ENCODE measurements around the gene KIF22.
"Not testable (repeated sequence)": the region's sequence is repeated elsewhere in the genome, so short reads cannot be mapped to it uniquely, and the experiment has no call there.

KIF22 gene

DNA sequence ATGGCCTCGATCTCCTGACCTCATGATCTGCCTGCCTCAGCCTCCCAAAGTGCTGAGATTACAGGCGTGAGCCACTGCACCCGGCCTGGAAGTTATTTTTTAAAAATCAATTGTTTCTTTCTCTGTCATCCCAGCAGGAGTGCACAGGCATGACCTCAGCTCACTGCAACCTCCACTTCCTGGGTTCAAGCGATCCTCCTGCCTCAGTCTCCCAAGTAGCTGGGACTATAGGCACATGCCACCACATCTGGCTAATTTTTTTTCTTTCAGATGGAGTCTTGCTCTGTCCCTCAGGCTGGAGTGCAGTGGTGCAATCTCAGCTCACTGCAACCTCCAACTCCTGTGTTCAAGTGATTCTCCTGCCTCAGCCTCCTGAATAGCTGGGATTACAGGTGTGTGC is 3.4 kb upstream of the KIF22 start:
- H3K27me3 ChIP-seq (ENCODE audit: control insufficient read depth, insufficient read depth, low read length); H3K9ac ChIP-seq (ENCODE audit: low read length); H3K27ac ChIP-seq (ENCODE audit: low read depth, low read length); H3K9me3 ChIP-seq (ENCODE audit: control insufficient read depth, insufficient read depth, low read depth, low read length); H3K4me3 ChIP-seq (ENCODE audit: low read depth, low read length); H3K36me3 ChIP-seq (ENCODE audit: control insufficient read depth, insufficient read depth, low read length): not testable (repeated sequence)
- H3K4me1 ChIP-seq (ENCODE audit: control insufficient read depth, insufficient read depth, low read length) = peaks cover 10% of the 10 kb centered on the region

GRCh38 chr16:29789775-29790182 is 772 bp upstream of the KIF22 start:
- peak overlapping the region; percentile 90 for H3K4me3 ChIP-seq (ENCODE audit: low read depth, low read length)
- H3K4me1 ChIP-seq (ENCODE audit: control insufficient read depth, insufficient read depth, low read length) = peaks cover 12% of the 10 kb centered on the region
- H3K36me3 ChIP-seq (ENCODE audit: control insufficient read depth, insufficient read depth, low read length) = peaks cover 5% of the 10 kb centered on the region; the same call in 1 of the 2 replicates
- H3K27ac ChIP-seq (ENCODE audit: low read depth, low read length) = peak overlapping the region; percentile 77; the same call in 1 of the 2 replicates
- H3K9me3 ChIP-seq (ENCODE audit: control insufficient read depth, insufficient read depth, low read depth, low read length) = no peaks in the 10 kb centered on the region
- H3K27me3 ChIP-seq (ENCODE audit: control insufficient read depth, insufficient read depth, low read length) = no peaks in the 10 kb centered on the region
- peak overlapping the region; percentile 86 for H3K9ac ChIP-seq (ENCODE audit: low read length)

DNA sequence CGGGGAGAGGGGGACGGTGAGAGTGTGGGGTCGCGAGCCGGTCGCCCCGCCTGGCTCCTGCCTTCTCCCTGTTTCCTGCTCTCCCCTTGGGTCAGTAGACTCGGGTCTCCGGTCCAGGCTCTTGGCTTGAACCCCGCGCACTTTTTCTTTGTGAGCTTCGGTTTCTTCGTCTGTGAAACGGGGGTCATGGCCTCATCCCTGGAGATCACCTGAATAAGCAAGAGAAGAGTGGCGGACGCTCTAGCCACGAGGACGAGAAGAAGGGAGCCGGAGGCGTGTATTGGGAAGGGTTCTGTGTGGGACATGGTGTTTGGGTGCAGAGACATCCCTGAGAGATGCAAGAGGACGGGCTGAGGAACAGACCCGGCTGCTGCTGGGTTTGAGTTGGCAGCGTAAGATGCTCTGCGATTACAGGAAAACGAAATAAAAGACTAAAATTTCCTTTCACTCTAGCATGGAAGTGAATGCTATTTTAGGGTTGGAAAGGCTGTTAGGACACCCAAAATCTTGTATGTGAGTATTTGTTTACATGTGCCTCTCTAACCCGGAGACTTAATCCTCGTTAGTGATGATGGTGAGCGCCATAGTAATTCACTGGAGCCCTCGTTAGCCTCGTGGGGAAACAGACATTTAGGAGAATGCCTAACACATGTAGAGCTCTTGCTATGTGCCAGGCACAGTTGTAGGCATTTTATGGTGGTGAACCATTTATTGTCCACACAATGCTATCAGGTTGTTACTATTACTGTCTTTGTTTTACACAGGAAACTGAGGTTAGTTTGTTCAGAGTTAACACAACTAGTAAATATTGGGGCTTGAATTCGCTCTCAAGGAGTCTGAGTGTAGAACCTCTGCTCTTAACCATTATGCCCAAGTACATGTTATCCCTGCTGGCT is 646 bp downstream of the KIF22 start:
- Histone ChIP-seq H3K4me1 (ENCODE audit: control insufficient read depth, insufficient read depth, low read length) (peaks cover 11% of the 10 kb centered on the region), H3K9ac (ENCODE audit: low read length) (peak overlapping the region; percentile 92), H3K36me3 (ENCODE audit: control insufficient read depth, insufficient read depth, low read length) (peaks cover 15% of the 10 kb centered on the region), H3K27ac (ENCODE audit: low read depth, low read length) (peak overlapping the region; percentile 78; the same call in 1 of the 2 replicates), H3K27me3 (ENCODE audit: control insufficient read depth, insufficient read depth, low read length) (no peaks in the 10 kb centered on the region), H3K9me3 (ENCODE audit: control insufficient read depth, insufficient read depth, low read depth, low read length) (no peaks in the 10 kb centered on the region), H3K4me3 (ENCODE audit: low read depth, low read length) (peak overlapping the region; percentile 90)

DNA sequence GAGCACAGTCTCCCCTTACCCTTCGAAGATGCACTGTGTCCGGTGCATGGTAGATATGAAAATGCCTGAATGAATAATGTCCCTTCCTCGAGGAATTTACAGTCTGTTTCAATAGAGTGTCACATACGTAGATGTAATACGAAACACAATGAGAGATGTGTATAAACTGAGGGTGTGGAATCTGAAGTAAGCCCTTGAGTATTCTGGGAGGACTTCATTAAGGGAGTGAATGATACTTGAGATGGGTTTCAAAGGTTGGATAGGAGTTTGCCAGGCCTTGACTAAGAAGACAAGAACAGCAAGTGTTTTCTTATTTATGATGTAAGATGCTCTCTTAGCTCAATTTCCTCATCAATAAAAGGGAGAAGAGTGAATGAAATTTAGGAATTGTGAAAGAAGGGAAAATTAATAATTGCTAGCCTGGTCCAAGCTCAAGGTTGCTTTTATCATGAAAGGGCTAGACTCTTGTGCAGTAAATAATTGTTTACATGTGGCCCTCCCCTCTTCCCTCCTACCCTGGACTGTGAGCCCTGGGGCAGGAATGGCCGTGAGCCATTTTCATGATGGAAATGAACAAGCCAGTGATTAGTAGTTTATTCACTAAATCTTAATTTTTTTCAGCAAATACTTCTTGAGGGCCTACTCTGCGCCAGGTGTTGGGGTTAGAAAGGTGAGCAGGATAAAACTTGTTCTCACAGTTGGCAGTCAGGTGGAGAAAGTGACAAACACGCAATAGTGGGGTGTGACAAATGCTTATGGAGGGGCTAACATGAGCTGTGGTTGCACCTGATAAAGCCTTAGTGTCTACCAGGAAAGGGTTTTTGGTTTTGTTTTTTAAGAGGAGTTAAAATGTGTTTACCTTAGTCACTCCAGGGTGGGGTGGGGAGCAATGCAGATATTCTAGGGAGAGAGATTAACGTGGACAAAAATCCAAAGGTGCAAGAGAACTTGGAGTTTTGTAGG is 1.6 kb downstream of the KIF22 start:
- Histone ChIP-seq H3K4me1 (ENCODE audit: control insufficient read depth, insufficient read depth, low read length) (peaks cover 11% of the 10 kb centered on the region), H3K27me3 (ENCODE audit: control insufficient read depth, insufficient read depth, low read length) (no peaks in the 10 kb centered on the region), H3K4me3 (ENCODE audit: low read depth, low read length) (peak overlapping the region; percentile 90), H3K36me3 (ENCODE audit: control insufficient read depth, insufficient read depth, low read length) (peaks cover 24% of the 10 kb centered on the region), H3K27ac (ENCODE audit: low read depth, low read length) (no peak overlapping the region), H3K9me3 (ENCODE audit: control insufficient read depth, insufficient read depth, low read depth, low read length) (no peaks in the 10 kb centered on the region), H3K9ac (ENCODE audit: low read length) (peak overlapping the region; percentile 92)

DNA sequence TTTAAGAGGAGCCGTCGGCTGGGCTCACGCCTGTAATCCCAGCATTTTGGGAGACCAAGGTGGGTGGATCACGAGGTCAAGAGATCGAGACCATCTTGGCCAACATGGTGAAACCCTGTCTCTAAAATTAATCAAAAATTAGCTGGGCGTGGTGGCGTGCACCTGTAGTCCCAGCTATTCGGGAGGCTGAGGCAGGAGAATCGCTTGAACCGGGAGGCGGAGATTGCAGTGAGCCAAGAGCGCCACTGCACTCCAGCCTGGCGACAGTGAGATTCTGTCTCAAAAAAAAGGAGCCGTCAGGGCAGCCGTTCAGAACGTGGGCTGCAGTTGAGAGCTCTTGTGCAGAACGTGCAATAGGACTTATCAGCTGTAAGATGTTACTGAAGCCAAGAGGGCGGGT is 2.6 kb downstream of the KIF22 start:
- H3K4me1 ChIP-seq (ENCODE audit: control insufficient read depth, insufficient read depth, low read length) = peaks cover 11% of the 10 kb centered on the region
- not testable (repeated sequence) for H3K4me3 ChIP-seq (ENCODE audit: low read depth, low read length); H3K27me3 ChIP-seq (ENCODE audit: control insufficient read depth, insufficient read depth, low read length); H3K9me3 ChIP-seq (ENCODE audit: control insufficient read depth, insufficient read depth, low read depth, low read length); H3K9ac ChIP-seq (ENCODE audit: low read length); H3K27ac ChIP-seq (ENCODE audit: low read depth, low read length)
- peaks cover 35% of the 10 kb centered on the region for H3K36me3 ChIP-seq (ENCODE audit: control insufficient read depth, insufficient read depth, low read length)

- Histone ChIP-seq H3K36me3 (ENCODE audit: control insufficient read depth, insufficient read depth, low read length) (peaks cover 46% of the 10 kb centered on the region), H3K4me3 (ENCODE audit: low read depth, low read length) (no peak overlapping the region), H3K4me1 (ENCODE audit: control insufficient read depth, insufficient read depth, low read length) (peaks cover 11% of the 10 kb centered on the region), H3K9ac (ENCODE audit: low read length) (no peak overlapping the region), H3K27ac (ENCODE audit: low read depth, low read length) (no peak overlapping the region), H3K9me3 (ENCODE audit: control insufficient read depth, insufficient read depth, low read depth, low read length) (no peaks in the 10 kb centered on the region), H3K27me3 (ENCODE audit: control insufficient read depth, insufficient read depth, low read length) (no peaks in the 10 kb centered on the region)
Measured at GRCh38 chr16:29794231-29794710, 3.7 kb downstream of the KIF22 start.

GRCh38 chr16:29802416-29802935 is 11.9 kb downstream of the KIF22 start:
- H3K4me3 ChIP-seq (ENCODE audit: low read depth, low read length) = no peak overlapping the region
- H3K36me3 ChIP-seq (ENCODE audit: control insufficient read depth, insufficient read depth, low read length) = peaks cover 73% of the 10 kb centered on the region
- H3K9ac ChIP-seq (ENCODE audit: low read length) = no peak overlapping the region
- H3K27ac ChIP-seq (ENCODE audit: low read depth, low read length) = no peak overlapping the region
- no peaks in the 10 kb centered on the region for H3K27me3 ChIP-seq (ENCODE audit: control insufficient read depth, insufficient read depth, low read length)
- H3K4me1 ChIP-seq (ENCODE audit: control insufficient read depth, insufficient read depth, low read length) = peaks cover 19% of the 10 kb centered on the region
- no peaks in the 10 kb centered on the region for H3K9me3 ChIP-seq (ENCODE audit: control insufficient read depth, insufficient read depth, low read depth, low read length)

DNA sequence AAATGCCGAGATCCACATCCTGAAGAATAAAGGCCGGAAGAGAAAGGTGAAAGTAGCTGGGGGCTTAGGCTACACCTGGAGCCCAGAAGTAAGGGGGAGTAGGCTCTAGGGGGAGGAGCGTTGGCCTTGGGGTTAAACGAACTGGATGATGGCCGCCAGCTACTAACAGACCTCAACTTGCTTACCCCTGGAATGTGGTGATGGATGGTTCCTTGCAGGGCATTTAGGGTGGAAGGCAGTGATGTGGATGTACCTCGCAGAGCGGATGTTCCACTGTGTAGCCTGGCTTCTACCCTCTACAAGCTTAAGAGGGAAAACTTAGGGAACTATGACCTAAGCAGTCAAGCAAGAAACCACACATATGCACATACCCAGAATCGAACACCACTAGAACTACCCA is 13.5 kb downstream of the KIF22 start:
- H3K27me3 ChIP-seq (ENCODE audit: control insufficient read depth, insufficient read depth, low read length) = no peaks in the 10 kb centered on the region
- H3K9me3 ChIP-seq (ENCODE audit: control insufficient read depth, insufficient read depth, low read depth, low read length) = no peaks in the 10 kb centered on the region
- H3K36me3 ChIP-seq (ENCODE audit: control insufficient read depth, insufficient read depth, low read length) = peaks cover 70% of the 10 kb centered on the region
- no peak overlapping the region for H3K27ac ChIP-seq (ENCODE audit: low read depth, low read length)
- no peak overlapping the region for H3K9ac ChIP-seq (ENCODE audit: low read length)
- H3K4me1 ChIP-seq (ENCODE audit: control insufficient read depth, insufficient read depth, low read length) = peaks cover 25% of the 10 kb centered on the region
- H3K4me3 ChIP-seq (ENCODE audit: low read depth, low read length) = peak overlapping the region; percentile 79; the same call in 1 of the 2 replicates

DNA sequence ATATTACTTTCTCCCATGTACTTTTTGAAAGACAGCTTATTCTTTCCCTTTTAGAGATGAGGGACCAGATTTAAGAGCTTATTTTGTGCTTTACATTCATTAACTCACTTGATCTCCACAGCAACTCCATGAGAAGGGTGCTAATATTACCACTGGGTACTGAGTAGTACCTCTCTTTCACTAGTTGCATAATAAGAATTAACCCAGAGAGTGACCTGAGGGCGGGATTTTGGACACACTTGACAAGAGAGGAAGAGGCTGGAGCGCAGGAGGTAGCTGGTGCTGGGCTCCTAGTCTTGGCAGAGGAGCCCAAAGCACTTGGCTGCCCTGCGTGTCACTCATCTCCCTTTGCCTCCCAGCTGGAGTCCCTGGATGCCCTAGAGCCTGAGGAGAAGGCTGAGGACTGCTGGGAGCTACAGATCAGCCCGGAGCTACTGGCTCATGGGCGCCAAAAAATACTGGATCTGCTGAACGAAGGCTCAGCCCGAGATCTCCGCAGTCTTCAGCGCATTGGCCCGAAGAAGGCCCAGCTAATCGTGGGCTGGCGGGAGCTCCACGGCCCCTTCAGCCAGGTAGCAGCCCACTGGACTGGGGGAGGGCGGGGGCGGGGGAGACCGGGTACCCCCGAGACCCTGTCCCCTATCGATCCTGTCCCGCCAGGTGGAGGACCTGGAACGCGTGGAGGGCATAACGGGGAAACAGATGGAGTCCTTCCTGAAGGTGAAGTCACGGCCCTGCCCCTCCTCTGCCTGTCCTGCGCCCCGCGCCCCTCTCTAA is 14.1 kb downstream of the KIF22 start:
- peaks cover 68% of the 10 kb centered on the region for H3K36me3 ChIP-seq (ENCODE audit: control insufficient read depth, insufficient read depth, low read length)
- H3K4me3 ChIP-seq (ENCODE audit: low read depth, low read length) = peak overlapping the region; percentile 79
- peak overlapping the region; percentile 85 for H3K9ac ChIP-seq (ENCODE audit: low read length)
- H3K27me3 ChIP-seq (ENCODE audit: control insufficient read depth, insufficient read depth, low read length) = no peaks in the 10 kb centered on the region
- peaks cover 28% of the 10 kb centered on the region for H3K4me1 ChIP-seq (ENCODE audit: control insufficient read depth, insufficient read depth, low read length)
- H3K9me3 ChIP-seq (ENCODE audit: control insufficient read depth, insufficient read depth, low read depth, low read length) = no peaks in the 10 kb centered on the region
- peak overlapping the region; percentile 85 for H3K27ac ChIP-seq (ENCODE audit: low read depth, low read length)

Data from HUES6 (cell line).